Measurements from ENCODE around the gene SF3B5.
A peak's percentile ranks its signal among the peaks of the same experiment; 100 is the strongest.
"Not testable (repeated sequence)": the region's sequence is repeated elsewhere in the genome, so short reads cannot be mapped to it uniquely, and the experiment has no call there.

SF3B5 gene

DNA sequence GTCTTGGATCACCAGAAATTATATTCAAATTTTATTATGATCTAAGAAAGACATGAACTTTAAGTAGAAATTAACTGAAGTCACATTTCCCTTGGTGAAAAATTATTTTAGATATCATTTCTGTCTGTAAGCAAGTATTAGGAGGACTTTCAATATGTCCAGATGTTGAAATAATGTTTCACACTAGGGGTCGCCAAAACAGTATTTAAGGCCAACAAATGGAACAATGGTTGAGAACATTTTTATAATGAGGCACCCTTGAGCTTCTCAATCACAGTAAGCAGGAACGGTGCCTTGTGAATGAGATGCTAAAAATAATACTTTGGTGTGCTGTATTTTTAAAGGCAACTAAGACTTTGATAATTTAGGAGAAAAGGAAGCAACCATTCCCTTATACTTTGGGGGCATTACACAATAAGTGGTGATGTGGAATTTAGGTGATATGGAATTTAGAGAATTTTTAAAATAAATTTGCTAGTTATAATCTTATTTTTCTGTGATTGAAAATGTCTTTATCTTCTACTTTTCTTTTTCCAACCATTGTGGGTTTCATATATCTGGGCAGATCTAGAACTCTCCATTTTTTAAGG is 9.6 kb upstream of the SF3B5 start:
- peak in 1 of 3 experiments; percentile 24 for DNase-seq (ENCODE audit: low read depth in 3 of 3)

DNA sequence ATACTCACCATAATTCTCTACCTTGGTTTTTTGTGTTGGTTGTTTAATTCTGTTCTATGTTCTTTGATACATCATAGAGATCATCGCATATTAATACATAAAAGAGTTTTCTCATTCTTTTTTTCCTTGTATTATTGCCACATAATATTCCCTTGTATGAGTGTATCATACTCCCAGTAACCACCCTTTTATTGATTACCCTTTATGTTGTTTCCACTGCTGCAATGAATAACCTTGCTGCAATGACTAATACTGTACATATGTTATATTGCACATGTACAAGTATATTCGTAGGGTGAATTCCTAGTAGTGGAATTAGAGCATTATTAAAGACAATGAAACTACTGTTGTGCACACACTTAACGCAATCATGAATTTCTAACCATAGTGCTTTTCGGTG is 9.1 kb upstream of the SF3B5 start:
- no peak for DNase-seq (ENCODE audit: low read depth in 3 of 3)

DNA sequence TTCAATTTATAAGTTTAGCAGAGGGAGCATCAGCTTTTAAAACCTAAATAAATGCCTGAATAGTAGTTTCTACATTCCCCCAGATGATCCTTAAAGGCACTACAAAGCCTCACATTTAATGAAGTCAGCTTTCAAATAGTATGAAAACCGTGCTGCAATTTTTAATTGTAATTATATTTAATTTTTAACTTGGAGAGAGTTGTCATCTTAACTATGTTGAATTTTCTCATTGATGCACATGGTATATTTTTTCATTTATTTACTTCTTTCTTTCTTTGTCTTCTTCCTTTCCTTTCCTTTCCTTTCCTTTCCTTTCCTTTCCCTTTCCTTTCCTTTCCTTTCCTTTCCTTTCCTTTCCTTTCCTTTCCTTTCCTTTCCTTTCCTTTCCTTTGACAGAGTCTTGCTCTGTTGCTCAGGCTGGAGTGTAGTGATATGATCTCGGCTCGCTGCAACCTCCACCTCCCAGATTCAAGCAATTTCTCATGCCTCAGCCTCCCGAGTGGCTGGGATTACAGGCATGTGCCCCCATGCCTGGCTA is 7.7 kb upstream of the SF3B5 start:
- DNase-seq (ENCODE audit: low read depth in 3 of 3), result no peak

DNA sequence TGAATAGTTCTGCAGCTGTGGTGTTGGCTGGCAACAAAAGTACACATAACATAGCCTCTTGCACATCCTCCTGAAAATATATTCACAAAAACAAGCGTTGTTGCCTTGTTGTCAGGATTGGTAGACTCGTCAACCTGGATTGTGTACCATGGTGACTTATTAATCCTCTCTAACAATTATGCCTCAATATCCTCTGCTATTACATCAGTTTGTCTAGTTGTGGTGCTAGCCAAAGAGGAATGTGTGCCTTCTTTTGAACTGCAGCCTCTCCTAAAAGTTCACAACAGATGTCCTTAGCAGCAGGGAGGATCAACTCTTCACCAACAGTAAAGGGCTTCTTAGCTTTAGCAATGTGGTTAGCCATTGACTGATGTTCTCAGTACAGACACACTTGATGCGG is 3.6 kb upstream of the SF3B5 start:
- DNase-seq (ENCODE audit: low read depth in 3 of 3), result no peak

DNA sequence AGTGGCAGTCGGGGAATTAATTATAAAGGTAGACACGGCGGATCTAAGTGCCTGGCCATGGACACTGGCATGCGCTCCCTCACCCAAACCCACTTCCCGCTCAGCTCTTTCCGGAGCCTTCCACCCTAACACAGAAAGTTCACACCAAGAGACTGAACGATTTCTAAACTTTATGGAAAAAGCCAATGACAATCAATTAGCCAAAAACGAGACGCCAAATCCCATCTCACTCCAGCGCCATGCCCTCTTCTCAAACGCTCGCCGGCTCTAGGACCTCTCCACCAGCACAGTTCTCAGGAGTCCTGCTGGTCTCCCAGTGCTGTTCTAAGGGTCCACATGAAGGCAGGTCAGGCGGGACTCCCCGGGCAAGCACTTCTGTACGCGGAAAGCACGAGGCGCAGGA is 641 bp downstream of the SF3B5 start:
- no peak for DNase-seq (ENCODE audit: low read depth in 3 of 3)

DNA sequence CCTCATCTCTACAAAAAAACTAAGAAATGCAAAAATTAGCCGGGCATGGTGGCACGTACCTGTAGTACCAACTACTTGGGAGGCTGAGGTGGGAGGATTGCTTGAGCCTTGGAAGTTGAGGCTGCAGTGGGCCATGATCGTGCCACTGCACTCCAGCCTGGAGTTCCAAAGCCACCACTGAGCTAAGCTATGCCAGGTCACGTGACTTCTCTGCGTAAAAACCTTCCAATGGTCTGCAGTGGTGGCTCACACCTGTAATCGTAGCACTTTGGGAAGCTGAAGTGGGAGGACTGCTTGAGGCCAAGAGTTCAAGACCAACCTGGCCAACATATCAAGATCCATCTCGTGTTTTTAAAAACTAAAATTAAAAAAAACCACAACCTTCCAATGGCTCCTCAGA is 1.7 kb downstream of the SF3B5 start:
- no peak for DNase-seq (ENCODE audit: low read depth in 3 of 3)

DNA sequence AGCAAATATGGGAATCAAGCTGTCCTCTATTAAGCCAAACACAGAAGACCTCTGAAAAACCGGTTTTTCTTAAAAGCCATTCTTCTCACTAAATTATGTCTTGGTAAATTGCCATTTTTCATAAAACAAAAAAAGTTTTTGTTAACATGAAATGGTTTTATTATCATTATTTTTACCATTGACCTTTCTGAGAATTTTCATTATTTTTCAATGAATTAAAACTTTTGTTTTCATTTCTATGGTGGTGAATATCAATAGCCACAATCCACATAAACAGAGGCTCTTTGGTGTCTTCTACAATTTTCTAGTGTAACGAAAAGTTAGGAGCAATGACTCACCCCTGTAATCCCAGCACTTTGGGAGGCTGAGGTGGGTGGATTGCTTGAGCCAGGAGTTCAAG is 2.1 kb downstream of the SF3B5 start:
- no peak for DNase-seq (ENCODE audit: low read depth in 3 of 3)

DNA sequence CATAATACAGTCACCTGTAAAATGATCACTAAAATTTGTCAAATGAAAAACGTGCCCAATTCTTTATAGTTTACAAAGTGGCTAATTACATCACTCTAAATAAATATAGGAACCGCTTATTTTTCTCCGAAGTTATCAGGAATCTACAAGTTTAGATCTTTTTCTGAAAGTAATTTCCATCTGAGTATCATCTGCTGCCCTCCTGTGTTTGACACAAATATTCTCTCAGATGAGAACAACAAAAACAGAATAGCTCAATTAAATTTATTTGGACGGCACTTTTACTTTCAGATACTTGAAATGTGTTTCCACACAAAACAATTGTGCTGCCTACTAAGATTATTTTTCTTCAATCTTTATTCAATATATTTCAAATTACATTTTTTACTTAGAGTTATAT is 5.0 kb downstream of the SF3B5 start:
- no peak for DNase-seq (ENCODE audit: low read depth in 3 of 3)

DNA sequence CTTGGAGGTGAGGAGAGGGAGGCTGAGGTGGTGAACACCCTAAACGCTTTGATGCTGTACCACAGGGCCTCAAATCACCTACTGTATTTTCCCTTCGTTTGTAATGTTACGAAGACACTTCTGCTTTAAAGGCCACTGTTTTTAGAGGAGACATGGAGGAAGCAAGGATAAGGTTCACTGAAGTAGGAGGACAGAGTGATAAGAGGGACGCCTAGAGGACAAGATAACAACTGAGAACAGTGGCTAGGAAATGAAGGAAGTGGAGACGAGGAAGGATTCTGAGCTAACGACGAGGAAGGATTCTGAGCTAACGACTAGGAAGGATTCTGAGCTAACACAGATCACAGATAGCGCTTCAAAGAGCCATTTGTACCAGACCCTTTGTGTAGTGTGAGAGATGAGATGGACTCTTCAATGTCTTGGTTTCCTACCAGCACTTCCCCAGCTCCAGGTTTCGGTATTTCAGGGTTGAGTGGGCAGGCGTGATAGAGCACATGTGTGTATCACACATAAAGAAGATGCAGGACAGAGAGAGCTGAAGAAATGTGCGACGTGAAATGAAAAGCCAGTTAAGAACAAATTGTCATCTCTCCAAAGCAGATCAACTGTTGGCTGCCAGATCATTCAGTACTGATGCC is 7.5 kb downstream of the SF3B5 start:
- no peak for DNase-seq (ENCODE audit: low read depth in 3 of 3)

DNA sequence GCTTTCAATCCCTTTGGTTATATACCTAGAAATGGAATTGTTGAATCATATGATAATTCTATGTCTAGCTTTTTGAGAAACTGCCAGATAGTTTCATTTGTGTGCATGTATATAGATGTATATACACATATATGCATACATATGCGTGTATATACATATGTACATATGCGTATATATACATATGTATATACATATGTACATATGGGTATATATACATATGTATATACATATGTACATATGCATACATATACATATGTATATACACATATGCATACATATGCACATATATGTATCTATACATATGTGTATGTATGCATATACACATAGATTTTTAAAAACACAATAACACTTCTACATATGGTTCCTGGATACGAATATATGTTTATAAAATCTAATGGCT is 8.4 kb downstream of the SF3B5 start:
- DNase-seq (ENCODE audit: low read depth in 3 of 3), result no peak

DNA sequence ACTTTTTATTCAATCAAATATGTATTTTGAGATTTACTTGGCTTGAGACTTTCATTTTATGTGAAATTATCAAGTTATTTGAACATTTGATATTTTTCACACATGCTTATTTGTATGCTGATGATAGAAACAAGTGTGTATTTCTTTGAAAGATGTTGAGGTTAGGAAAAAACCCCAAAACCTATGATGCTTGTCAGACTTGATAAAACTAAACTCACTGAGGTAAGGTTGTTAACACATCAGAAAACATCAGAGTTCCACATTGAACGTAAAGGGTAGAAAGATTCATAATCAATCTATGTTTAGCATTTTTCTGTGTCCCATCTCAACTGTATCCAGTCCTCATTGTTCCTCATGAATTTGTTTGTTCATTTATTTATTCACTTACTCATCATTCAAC is 12.2 kb downstream of the SF3B5 start:
- no peak for DNase-seq (ENCODE audit: low read depth in 3 of 3)

DNA sequence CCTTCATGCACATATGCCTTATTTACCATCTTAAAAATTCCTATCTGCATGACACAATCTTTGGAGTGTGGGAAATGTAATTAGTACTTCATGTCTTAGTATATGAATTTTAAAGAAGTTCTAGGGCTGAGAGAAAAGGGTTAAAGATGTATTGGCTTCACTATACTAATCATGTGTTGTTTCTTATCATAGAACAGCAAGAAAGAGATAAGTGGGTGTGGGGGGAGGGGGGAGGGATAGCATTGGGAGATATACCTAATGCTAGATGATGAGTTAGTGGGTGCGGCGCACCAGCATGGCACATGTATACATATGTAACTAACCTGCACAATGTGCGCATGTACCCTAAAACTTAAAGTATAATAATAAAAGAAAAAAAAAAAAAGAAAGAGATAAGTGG is 13.0 kb downstream of the SF3B5 start:
- not testable (repeated sequence) for DNase-seq (ENCODE audit: low read depth in 3 of 3)

DNA sequence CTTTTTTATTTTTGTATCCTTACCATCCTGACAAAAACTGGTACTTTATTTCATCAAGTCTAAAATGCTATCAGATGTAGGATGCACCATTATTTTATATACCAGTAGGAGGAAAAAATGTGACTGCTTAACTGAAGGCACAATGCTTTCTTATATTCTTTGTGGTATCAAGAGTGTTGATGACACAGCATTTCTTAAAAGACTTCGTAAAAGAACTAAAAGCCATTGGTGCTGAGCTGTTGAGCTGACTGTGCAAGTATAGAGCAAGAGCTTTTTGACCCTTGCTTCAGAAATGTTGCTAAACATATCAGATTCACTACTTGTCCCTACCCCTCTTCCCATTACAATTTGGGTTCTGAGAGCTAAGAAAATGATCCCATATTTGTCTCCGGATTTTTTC is 17.5 kb downstream of the SF3B5 start:
- DNase-seq (ENCODE audit: low read depth in 3 of 3), result no peak

DNA sequence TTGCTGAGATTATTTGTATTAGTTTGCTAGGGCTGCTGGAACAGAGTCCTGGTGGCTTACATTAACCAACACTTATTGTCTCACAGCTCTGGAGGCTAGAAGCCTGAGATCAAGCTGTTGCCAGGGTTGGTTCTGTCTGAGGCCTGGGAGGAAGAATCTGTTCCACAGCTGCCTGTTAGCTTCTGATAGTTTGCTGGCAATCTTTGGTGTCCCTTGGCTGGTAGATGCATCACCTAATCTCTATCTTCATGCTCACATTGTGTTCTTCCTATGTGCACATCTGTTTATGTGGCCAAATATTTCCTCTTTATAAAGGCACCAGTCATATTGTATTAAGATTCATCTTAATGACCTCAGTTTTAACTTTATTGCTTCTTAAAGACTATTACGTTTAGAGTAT is 19.5 kb downstream of the SF3B5 start:
- no peak for DNase-seq (ENCODE audit: low read depth in 3 of 3)

DNA sequence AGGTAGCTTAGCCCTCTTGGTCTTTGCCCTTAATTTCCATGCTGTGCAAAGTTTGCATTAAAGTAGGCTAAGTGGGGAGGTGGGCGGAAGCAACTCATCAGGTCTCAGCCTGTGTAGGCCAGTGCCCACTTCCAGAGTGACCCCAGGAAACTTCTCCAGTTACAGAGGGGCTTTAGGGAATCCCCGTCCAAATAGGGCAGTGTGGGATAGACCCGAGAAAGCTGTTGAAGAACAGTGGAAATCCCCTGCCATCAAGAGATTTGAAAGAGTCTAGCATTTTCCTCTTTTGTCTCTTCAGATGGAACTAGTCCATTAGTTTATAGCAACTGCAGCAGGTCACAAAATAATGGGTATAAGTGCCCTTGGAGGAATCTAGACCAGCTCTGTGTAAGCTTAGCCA is 20.2 kb downstream of the SF3B5 start:
- no peak for DNase-seq (ENCODE audit: low read depth in 3 of 3)

DNA sequence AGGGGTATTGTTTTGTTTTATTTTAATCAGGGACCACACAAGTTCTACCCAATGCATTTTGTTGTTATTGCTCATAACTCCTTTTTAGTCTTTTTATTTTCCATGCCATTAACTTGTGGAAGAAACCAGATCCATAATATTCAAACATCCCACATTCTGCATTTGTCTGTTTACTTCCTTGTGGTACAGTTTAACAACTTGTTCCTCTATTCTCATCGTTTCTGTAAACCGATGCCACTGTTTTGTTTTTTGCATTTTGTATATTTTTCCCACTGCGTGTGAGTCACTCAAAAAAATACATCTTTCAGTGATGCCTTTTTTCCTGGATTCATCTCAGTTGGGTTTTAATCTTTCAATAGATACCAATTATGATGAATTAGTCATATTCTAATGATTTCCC is 22.3 kb downstream of the SF3B5 start:
- DNase-seq (ENCODE audit: low read depth in 3 of 3), result no peak

DNA sequence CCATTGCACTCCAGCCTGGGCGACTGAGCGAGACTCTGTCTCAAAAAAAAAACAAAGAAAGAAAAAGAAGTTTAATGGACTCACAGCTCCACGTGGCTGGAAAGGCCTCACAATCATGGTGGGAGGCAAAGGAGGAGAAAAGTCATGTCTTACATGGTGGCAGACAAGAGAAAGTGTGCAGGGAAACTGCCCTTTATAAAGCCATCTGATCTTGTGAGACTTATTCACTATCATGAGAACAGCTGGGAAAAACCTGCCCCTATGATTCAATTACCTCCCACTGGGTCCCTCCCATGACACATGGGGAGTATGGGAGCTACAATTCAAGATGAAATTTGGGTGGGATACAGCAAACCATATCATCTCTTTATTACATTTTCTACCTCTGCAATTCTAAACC is 25.9 kb downstream of the SF3B5 start:
- no peak for DNase-seq (ENCODE audit: low read depth in 3 of 3)

DNA sequence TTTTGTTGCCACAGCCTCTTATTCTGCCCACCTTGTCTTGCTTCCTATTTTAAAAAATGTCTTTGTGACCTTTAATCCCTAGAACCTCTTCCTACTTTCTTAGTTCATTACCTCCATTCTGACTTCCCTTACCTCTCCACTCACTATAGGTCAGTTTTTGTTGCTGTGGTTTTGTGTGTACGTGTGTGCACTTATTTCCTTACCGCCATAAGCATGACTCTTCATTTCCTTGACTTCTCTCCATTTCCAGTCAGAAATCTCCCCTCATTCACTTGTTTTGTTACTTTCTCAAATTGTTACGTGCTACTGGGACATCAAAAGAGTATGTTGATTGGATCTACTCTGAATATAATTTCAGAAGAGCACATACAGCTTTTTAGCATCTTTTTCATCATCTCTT is 26.6 kb downstream of the SF3B5 start:
- no peak for DNase-seq (ENCODE audit: low read depth in 3 of 3)

DNA sequence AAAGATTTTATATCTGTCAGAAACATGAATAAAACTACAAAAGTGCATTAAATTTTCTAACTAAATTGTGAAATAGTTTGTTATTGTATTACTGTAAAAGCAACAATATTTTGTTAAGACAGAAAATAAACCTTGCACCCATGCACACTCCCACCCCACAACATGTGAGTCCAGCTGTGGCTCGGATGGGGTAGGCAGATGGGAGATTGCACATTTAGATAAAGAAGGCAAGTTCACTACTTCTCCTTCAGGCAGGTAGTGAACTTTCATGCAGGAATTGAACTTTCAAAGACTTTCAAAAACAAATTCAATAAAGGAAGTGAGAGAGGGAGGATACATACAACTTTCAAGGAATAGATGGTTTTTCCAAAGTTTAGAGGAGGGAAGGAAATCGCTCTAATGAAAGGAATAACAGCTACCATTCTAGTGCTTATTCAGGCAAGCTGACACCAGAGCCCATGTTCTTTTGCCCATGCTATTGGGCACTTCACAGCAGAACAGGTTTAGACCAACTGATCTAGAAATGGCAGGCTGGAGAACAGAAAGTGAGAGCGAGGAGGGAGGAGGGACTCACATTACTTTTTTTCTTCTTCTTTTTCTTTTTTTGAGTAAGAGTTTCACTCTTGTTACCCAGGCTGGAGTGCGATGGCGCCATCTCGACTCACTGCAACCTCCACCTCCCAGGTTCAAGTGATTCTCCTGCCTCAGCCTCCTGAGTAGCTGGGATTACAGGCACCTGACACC is 28.5 kb downstream of the SF3B5 start:
- DNase-seq (ENCODE audit: low read depth in 3 of 3), result no peak

DNA sequence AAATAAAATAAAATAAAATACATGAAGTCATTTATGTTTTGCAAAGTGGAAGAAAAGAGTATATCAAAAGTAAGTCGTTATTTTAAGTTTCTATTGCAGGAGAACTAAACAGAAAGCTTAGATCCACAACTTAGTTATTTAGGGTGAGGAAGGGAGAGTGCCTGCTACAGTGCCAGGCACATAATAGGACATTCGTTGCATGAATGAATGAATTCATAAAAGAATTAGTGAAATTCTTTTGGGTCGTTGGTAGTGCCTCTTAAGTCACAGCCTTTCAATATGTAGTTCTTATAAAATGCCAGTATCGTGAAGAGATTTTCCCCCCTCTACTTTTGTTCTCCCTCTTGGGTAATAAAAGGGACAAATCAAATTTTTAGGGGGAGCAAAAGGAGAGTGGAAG is 29.1 kb downstream of the SF3B5 start:
- no peak for DNase-seq (ENCODE audit: low read depth in 3 of 3)

DNA sequence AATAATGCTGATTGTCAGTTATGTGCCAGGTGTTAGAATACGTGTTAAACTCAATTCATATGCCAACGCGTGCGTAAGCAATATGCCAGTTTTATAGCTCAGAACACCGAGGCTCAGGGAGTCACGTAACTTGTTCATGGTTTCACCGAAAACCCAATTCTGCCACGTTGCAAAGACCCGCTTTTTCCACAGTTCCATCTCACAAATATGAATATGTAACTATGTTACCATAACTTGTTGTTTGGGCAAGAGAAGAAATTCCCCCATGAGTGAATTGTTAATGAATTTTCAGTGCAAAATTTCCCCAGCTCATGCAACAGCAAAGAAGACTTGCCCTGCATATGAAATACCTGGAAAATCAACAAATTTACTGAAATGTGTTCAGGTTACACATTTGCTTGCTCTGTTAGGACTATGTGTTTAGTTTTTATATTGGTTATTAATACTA is 30.1 kb downstream of the SF3B5 start:
- DNase-seq (ENCODE audit: low read depth in 3 of 3), result no peak

DNA sequence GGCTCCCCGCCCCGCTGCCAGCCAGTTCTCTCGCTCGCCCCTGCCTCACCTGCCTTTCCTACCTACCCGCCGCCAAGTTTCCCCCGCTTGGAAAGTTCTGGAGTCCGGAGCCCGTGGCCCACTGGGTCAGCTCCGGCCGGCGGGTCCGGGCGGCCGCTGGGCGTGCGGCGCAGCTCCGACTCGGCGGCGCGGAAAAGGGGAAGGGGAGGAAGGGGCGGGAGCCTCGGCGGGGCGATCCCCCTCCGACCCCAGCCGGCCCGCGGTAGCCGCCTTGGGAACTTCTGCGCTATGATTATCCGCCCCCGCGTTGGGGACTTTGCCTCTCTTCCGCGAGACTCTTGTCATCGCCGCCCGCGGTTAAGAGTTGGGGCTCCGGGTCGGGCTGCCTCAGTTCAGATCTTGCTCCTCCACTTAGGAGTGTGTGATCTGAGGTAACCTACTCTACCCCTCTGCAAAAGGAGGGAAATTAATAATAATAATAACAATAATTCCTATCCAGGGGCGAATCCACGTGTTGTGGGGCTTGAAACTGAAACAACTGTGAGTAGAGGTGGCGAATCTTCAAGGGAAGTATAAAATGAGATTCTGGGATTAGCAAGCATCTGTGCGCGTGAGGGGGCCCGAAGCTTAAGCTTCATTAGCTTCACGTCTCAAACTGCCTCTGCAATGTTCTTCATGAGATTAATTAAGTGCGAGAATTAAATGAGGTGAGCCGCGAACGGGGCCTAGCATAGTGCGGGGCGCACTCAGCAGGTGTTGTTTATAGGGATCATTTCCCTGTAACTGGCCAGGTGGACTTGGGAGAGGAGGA is 30.8 kb downstream of the SF3B5 start:
- peak; percentile 47 to 55 (median 50) for DNase-seq (ENCODE audit: low read depth in 3 of 3)
